Measurements from ENCODE around the gene WDR37.

DNA sequence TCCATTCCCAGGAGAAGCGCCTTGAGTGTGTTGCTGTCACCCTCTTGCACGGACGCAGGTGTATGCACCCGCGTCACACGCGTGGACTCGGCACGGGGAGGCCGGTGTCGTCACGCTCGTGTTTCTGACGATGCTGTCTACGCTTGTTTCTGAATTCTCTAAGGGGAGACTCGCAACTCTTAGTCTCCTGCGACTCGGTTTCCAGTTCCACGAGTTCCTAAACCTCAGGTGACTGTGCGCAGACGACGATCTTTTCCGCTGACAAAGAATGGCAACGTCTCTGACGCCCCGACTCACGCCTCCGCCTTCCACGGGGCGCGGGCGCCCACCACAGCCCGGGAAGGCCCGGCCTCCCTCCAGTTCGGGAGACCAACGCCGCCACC is 7.8 kb upstream of the WDR37 start:
- TF ChIP-seq, protein P1, sequence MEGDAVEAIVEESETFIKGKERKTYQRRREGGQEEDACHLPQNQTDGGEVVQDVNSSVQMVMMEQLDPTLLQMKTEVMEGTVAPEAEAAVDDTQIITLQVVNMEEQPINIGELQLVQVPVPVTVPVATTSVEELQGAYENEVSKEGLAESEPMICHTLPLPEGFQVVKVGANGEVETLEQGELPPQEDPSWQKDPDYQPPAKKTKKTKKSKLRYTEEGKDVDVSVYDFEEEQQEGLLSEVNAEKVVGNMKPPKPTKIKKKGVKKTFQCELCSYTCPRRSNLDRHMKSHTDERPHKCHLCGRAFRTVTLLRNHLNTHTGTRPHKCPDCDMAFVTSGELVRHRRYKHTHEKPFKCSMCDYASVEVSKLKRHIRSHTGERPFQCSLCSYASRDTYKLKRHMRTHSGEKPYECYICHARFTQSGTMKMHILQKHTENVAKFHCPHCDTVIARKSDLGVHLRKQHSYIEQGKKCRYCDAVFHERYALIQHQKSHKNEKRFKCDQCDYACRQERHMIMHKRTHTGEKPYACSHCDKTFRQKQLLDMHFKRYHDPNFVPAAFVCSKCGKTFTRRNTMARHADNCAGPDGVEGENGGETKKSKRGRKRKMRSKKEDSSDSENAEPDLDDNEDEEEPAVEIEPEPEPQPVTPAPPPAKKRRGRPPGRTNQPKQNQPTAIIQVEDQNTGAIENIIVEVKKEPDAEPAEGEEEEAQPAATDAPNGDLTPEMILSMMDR (IDR thresholded peaks at IDR 0.05), result no peak
- TF ChIP-seq POLR2A (IDR thresholded peaks at IDR 0.05), result no peak
